Measurements from ENCODE around the gene KCNA10. TPM values are rescaled to one million over a fixed set of nuclear protein-coding genes. Genes with fewer than 3 reads are reported as not detected.

Gene KCNA10
- polyA plus RNA-seq, 1 donor (not counting 4 experiments of a cell fraction or from before 2014, with no cell fraction given), result not detected

DNA sequence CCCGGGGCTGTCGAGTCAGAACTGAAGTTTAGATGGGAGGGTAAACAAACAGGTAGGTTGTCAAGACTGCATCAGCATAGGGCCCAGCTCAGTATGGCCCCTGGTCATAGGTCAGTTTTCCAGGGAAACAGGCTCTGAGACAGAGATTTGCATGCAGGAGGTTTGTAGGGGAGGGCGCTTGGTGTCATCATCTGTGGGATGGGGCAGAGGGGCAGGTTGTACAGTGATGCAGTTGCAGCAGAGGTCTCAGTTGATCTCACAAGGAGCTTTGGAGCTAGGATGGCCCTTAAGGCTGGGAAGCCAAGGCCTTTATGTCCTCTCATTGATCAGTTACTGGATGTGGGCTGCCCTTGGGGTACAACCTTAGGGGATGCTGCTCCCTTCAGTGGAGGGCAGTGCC is 38.5 kb upstream of the KCNA10 start:
- Histone ChIP-seq H4K20me1 (ENCODE audit: control insufficient read depth, extremely low read depth, insufficient read depth, low read length) (no peaks in the 10 kb centered on the region), H3K9me1 (ENCODE audit: control insufficient read depth, extremely low read depth, insufficient read depth, low read length) (no peaks in the 10 kb centered on the region), H3K4me3 (ENCODE audit: control insufficient read depth in 2 of 3, extremely low read depth in 1 of 3, insufficient read depth in 2 of 3, low read depth in 1 of 3, low read length in 3 of 3) (no peak overlapping the region), H3K79me2 (ENCODE audit: control insufficient read depth, insufficient read depth, low read length) (no peaks in the 10 kb centered on the region), H3K9ac (ENCODE audit: control insufficient read depth, extremely low read depth, insufficient read depth, low read length) (no peak overlapping the region), H3K27ac (ENCODE audit: control insufficient read depth, insufficient read depth, low read length) (no peak overlapping the region), H2AFZ (ENCODE audit: control insufficient read depth, low read length) (no peak overlapping the region), H3K27me3 (ENCODE audit: control insufficient read depth, extremely low read depth, insufficient read depth, low read length) (peaks cover 32% of the 10 kb centered on the region), H3K4me1 (ENCODE audit: control insufficient read depth, extremely low read depth, insufficient read depth, low read length) (no peaks in the 10 kb centered on the region), H3K9me3 (ENCODE audit: control insufficient read depth, low read depth, low read length) (no peaks in the 10 kb centered on the region), H3K36me3 (ENCODE audit: control insufficient read depth in 2 of 2, extremely low read depth in 1 of 2, insufficient read depth in 2 of 2, low read length in 2 of 2) (no peaks in the 10 kb centered on the region), H3K4me2 (ENCODE audit: control insufficient read depth, extremely low read depth, insufficient read depth, low read depth, low read length) (no peak overlapping the region)
- no peak for FAIRE-seq
- dilution Hi-C loops (cut with MboI; ENCODE audit: extremely low pct_ligation_motif_present, low sequenced_read_pairs), result no loop called here
- no peak for TF ChIP-seq EZH2 (IDR thresholded peaks at IDR 0.05; ENCODE audit: low read length)
- TF ChIP-seq, protein P1, sequence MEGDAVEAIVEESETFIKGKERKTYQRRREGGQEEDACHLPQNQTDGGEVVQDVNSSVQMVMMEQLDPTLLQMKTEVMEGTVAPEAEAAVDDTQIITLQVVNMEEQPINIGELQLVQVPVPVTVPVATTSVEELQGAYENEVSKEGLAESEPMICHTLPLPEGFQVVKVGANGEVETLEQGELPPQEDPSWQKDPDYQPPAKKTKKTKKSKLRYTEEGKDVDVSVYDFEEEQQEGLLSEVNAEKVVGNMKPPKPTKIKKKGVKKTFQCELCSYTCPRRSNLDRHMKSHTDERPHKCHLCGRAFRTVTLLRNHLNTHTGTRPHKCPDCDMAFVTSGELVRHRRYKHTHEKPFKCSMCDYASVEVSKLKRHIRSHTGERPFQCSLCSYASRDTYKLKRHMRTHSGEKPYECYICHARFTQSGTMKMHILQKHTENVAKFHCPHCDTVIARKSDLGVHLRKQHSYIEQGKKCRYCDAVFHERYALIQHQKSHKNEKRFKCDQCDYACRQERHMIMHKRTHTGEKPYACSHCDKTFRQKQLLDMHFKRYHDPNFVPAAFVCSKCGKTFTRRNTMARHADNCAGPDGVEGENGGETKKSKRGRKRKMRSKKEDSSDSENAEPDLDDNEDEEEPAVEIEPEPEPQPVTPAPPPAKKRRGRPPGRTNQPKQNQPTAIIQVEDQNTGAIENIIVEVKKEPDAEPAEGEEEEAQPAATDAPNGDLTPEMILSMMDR (optimal IDR thresholded peaks at IDR 0.05 in 1 of 3, IDR thresholded peaks at IDR 0.05 in 1 of 3, conservative IDR thresholded peaks at IDR 0.05 in 1 of 3; ENCODE audit: extremely low read depth in 1 of 3, insufficient read depth in 2 of 3, low read length in 3 of 3), result no peak
- DNase-seq (ENCODE audit: low read depth, low spot score), result no peak

DNA sequence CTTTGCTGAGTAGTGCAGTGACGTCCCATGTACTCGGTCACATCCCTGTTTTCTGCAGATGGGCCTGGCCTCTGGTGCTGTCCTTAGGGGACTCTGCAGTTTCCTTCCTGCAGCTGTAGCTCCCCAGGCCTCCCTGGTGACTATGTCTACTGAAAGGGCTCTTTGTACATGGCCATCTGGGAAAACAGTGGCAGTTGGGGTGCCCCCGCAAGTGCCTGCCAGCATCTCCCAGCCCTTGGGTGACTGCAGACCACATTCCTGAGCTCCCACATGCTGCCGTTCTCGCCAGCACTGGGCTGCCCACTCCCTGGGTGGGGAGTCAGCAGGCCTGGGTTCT is 37.5 kb upstream of the KCNA10 start:
- H3K9me1 ChIP-seq (ENCODE audit: control insufficient read depth, extremely low read depth, insufficient read depth, low read length), result no peaks in the 10 kb centered on the region
- no peaks in the 10 kb centered on the region for H3K9me3 ChIP-seq (ENCODE audit: control insufficient read depth, low read depth, low read length)
- no peaks in the 10 kb centered on the region for H4K20me1 ChIP-seq (ENCODE audit: control insufficient read depth, extremely low read depth, insufficient read depth, low read length)
- no peaks in the 10 kb centered on the region for H3K4me1 ChIP-seq (ENCODE audit: control insufficient read depth, extremely low read depth, insufficient read depth, low read length)
- H3K79me2 ChIP-seq (ENCODE audit: control insufficient read depth, insufficient read depth, low read length), result no peaks in the 10 kb centered on the region
- no peaks in the 10 kb centered on the region for H3K36me3 ChIP-seq (ENCODE audit: control insufficient read depth in 2 of 2, extremely low read depth in 1 of 2, insufficient read depth in 2 of 2, low read length in 2 of 2)
- H3K27ac ChIP-seq (ENCODE audit: control insufficient read depth, insufficient read depth, low read length), result no peak overlapping the region
- dilution Hi-C loops (cut with MboI; ENCODE audit: extremely low pct_ligation_motif_present, low sequenced_read_pairs), result no loop called here
- no peak for TF ChIP-seq EZH2 (IDR thresholded peaks at IDR 0.05; ENCODE audit: low read length)
- TF ChIP-seq, protein P1 (optimal IDR thresholded peaks at IDR 0.05 in 1 of 3, IDR thresholded peaks at IDR 0.05 in 1 of 3, conservative IDR thresholded peaks at IDR 0.05 in 1 of 3; ENCODE audit: extremely low read depth in 1 of 3, insufficient read depth in 2 of 3, low read length in 3 of 3), result no peak
- no peak for DNase-seq (ENCODE audit: low read depth, low spot score)
- no peak overlapping the region for H3K9ac ChIP-seq (ENCODE audit: control insufficient read depth, extremely low read depth, insufficient read depth, low read length)
- no peak overlapping the region for H3K4me3 ChIP-seq (ENCODE audit: control insufficient read depth in 2 of 3, extremely low read depth in 1 of 3, insufficient read depth in 2 of 3, low read depth in 1 of 3, low read length in 3 of 3)
- no peak overlapping the region for H3K4me2 ChIP-seq (ENCODE audit: control insufficient read depth, extremely low read depth, insufficient read depth, low read depth, low read length)
- H3K27me3 ChIP-seq (ENCODE audit: control insufficient read depth, extremely low read depth, insufficient read depth, low read length), result peaks cover 32% of the 10 kb centered on the region
- FAIRE-seq, result no peak
- H2AFZ ChIP-seq (ENCODE audit: control insufficient read depth, low read length), result no peak overlapping the region

All from keratinocyte (primary cell).